T-helper 17 cell (primary cell): ENCODE data around the gene CAPN15. TPM values are rescaled to one million over a fixed set of nuclear protein-coding genes. Genes with fewer than 3 reads are reported as not detected.
"Not testable (repeated sequence)": the region's sequence is repeated elsewhere in the genome, so short reads cannot be mapped to it uniquely, and the experiment has no call there.

ENCODE experiments used
- ATAC-seq: fragments of 150-1000 bp; cut with Tn5 transposase; 2 replicates; pipeline ENCODE4 v1.10.0; 2021; ENCODE audit warnings: mild to moderate bottlenecking, moderate library complexity
- DNase-seq, 3 donors: peaks; one replicate each; pipeline versions ENCODE4 v3.0.0 to v3.0.0-alpha.2; 2020 to 2021
- H3K9me3 ChIP-seq: one replicate; pipeline ENCODE4 v1.7.0; 2013; ENCODE audit warnings: low read length, mild to moderate bottlenecking; ENCODE audit not compliant: control insufficient read depth, poor library complexity, severe bottlenecking
- H3K27ac Mint-ChIP-seq: one replicate; pipeline ENCODE4 v1.8.0; 2022; ENCODE audit warnings: mild to moderate bottlenecking, moderate library complexity, mixed read lengths
- H3K27me3 Mint-ChIP-seq: one replicate; pipeline ENCODE4 v1.8.0; 2022; ENCODE audit warnings: mixed read lengths
- H3K36me3 Mint-ChIP-seq: one replicate; pipeline ENCODE4 v1.8.0; 2022; ENCODE audit warnings: low read depth, mixed read lengths
- H3K4me1 Mint-ChIP-seq: one replicate; pipeline ENCODE4 v1.8.0; 2022; ENCODE audit warnings: mild to moderate bottlenecking, mixed read lengths
- H3K4me3 Mint-ChIP-seq: one replicate; pipeline ENCODE4 v1.8.0; 2022; ENCODE audit warnings: mild to moderate bottlenecking, moderate library complexity, mixed read lengths
- total RNA-seq, 4 donors: library from RNA in 2 of 4; stranded (reverse) in 2 of 4; gene quantifications; one replicate each; pipeline ENCODE4 v1.2.3 and lab custom pipeline; 2022 to 2026

Gene CAPN15
- total RNA-seq (10 to 100 TPM; 63.9 to 71.0 TPM), total RNA-seq (lab: John Stamatoyannopoulos, UW) (75.1 to 88.9 reads per million in 2 donors)

DNA sequence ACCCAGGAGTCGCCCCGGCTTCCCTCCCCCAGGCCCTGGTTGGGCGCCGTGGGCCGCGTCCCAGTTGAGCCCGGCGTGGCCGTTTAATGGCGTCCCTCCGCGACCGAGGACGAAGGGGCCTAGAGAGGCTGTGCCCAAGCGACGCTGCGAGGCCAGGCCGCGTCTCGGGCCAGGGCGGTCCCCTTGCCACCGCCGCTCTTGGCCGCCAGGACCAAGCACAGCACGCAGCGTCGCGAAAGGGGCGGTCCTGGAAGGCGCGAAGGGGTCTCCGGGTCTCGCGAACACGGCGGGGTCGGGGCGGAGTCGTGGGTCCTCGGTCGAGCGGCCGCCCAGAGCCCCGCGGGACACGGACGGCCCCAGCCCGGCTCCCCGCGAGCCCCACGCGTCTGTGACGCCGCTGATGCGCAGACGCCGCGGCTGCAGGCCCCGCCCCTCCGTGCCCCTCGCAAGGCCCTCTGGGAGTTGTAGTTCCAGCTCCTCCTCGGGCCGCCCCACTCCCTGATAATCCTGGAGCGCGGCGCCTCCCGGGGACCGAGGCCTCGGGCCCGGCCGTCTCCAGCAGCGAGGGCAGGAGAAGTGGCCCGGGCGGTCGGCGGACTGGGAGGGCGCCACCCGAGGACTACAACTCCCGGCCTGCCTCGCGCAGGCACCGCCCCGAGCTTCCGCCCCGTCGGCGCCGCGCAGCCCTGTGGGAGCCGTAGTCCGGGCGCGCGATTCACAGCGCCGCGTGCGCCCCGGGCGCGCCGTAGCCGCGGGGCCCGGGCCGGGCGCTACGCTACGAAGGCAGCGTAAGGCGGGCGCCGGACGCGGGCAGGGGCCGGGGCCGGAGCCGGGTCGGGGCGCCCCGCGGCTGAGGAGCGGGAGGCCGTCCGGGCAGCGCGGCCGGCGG, at the start of gene CAPN15:
Gene CAPN15 (plus strand): TSS at position 698 of the 889 bp plus-strand sequence. CDS start 19,127 bp downstream, outside the sequence.
- Mint-ChIP-seq H3K27me3 (no peaks in the 10 kb centered on the region), H3K27ac (peak within 1 kb of the TSS; percentile 93), H3K4me3 (peak within 1 kb of the TSS; percentile 94), H3K4me1 (peaks cover 23% of the 10 kb centered on the region), H3K36me3 (no peaks in the 10 kb centered on the region)
- peak; percentile 89 for ATAC-seq
- peak; percentile 81 to 83 (median 82) for DNase-seq
- H3K9me3 ChIP-seq: no peaks in the 10 kb centered on the region

DNA sequence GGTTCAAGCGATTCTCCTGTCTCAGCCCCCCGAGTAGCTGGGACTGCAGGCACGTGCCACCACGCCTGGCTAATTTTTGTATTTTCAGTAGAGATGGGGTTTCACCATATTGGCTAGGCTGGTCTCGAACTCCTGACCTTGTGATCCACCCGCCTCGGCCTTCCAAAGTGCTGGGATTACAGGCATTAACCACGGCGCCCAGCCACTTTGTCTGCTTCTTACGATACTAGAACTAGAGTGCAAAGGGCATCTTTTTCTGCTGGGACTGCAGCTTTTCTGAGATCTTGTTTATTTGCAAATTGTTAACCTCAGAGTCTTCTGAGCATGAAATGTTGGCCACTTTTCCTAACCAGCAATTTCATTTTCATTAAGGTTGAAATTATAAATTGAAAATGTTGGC, 49.2 kb upstream of the CAPN15 start:
- not testable (repeated sequence) for H3K9me3 ChIP-seq, H3K27me3 Mint-ChIP-seq, DNase-seq, ATAC-seq, H3K4me1 Mint-ChIP-seq, H3K36me3 Mint-ChIP-seq, H3K4me3 Mint-ChIP-seq
- peak overlapping the region; percentile 21 for H3K27ac Mint-ChIP-seq

DNA sequence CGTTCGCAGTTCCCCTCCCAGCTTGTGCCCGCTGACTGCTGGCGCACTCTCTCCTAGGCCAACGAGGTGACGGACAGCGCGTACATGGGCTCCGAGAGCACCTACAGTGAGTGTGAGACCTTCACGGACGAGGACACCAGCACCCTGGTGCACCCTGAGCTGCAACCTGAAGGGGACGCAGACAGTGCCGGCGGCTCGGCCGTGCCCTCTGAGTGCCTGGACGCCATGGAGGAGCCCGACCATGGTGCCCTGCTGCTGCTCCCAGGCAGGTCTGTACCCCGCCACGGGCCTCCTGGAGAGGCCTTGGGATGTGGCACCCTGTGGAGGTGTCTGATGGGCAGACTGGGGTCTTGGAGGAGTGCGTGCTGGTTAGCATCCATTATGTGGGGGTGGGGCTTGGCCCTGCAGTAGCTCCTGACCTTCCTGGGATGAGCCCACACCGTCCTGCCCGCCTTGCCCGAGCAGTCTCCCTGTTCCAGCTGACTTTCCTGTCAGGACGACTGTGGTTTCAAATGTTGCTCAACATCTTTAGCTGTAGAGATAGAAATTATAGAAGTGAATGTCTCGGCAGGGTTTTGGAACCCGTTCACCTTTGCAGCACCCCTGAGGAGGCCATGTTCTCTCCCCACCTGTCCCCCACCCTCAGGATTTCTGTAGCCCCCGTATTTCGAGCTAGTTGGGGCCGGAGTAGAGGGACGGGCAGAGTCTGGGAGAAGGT, 44.9 kb upstream of the CAPN15 start:
- Mint-ChIP-seq H3K4me3 (no peak overlapping the region), H3K4me1 (peaks cover 2% of the 10 kb centered on the region), H3K27me3 (no peaks in the 10 kb centered on the region), H3K27ac (no peak overlapping the region), H3K36me3 (no peaks in the 10 kb centered on the region)
- ATAC-seq: no peak
- no peak for DNase-seq
- H3K9me3 ChIP-seq: no peaks in the 10 kb centered on the region

DNA sequence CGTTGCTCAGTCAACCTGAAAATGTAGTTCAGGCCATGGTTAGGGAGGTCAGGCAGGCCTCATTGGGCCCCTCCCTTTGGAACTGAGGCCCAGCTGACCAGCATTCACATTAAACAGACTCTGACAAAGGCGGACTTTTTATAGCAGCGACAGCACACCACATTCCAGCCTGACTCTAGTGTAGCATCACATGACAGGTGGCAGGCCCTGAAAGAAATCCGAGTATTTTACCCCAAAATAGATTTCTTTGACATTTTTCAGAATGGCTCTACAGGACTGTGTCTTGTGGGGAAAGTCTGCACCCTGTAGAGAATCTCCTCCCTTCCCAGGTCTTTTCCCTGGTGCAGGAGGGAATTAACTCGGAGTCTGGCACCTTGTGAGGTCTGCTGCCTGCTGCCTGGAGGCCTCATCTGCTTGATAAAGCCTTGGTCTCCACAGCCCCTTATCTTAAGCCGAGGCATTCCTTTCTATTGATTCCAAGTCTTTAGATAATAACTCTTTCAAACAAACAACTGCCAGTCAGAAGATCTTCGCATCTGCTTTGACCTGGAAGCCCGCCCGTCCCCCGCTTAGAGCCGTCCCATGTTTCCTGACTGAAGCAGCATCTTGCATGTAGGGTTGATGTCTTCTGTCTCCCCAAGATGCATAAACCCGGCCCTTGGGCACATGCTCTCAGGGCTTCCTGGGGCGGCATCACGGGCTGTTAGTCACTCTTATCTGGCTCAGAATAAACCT, 44.0 kb upstream of the CAPN15 start:
- Mint-ChIP-seq H3K27me3 (no peaks in the 10 kb centered on the region), H3K4me1 (peaks cover 4% of the 10 kb centered on the region), H3K27ac (no peak overlapping the region), H3K4me3 (no peak overlapping the region), H3K36me3 (peaks cover 2% of the 10 kb centered on the region)
- ATAC-seq (no peak), DNase-seq (no peak)
- no peaks in the 10 kb centered on the region for H3K9me3 ChIP-seq

DNA sequence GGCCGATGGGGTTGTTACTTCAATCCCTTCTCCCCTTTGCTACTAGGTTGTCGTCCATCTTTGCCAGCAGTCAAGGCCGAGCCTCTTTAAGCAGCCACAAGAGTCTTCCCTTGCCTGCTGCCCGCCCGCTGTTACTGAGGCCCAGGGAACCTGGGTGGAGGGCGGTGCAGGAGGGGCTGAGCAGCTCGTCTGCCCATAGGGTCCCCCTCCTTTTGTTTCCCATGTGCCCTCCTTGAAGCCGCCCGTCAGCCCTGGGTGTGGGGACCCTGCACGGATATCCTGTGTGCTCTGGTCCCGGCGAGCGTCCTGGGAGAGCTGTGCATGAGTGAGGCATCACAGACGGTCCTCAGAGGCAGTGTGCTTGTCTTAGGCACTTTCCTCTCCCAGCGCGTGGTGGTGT, 37.9 kb upstream of the CAPN15 start:
- no peak overlapping the region for H3K27ac Mint-ChIP-seq
- DNase-seq (no peak), ATAC-seq (no peak)
- no peak overlapping the region for H3K4me3 Mint-ChIP-seq
- peaks cover 2% of the 10 kb centered on the region for H3K36me3 Mint-ChIP-seq
- no peaks in the 10 kb centered on the region for H3K9me3 ChIP-seq
- H3K4me1 Mint-ChIP-seq: peaks cover 4% of the 10 kb centered on the region
- H3K27me3 Mint-ChIP-seq: no peaks in the 10 kb centered on the region

DNA sequence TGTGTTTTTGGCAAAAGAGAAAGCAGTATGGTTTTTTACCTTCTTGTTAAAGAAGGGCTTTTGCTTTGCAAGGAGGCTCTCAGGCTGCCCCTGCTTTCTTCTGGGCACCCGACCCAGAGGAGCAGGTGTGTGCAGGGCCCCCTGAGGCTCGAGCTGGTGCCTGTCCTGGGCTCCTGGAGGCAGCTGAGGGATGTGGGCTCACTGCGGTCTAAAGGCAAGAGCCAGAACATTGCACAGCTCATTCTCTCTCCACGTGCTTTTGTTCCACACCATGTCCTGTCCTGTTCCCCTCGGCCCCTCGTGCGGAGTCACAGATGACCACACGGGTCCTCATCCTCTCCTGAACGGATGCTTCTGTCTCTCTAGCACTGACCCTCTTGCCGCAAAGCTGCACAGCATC, 36.7 kb upstream of the CAPN15 start:
- Mint-ChIP-seq H3K27ac (no peak overlapping the region), H3K4me1 (peaks cover 4% of the 10 kb centered on the region), H3K27me3 (no peaks in the 10 kb centered on the region), H3K36me3 (peaks cover 2% of the 10 kb centered on the region), H3K4me3 (no peak overlapping the region)
- DNase-seq (no peak), ATAC-seq (no peak)
- no peaks in the 10 kb centered on the region for H3K9me3 ChIP-seq

DNA sequence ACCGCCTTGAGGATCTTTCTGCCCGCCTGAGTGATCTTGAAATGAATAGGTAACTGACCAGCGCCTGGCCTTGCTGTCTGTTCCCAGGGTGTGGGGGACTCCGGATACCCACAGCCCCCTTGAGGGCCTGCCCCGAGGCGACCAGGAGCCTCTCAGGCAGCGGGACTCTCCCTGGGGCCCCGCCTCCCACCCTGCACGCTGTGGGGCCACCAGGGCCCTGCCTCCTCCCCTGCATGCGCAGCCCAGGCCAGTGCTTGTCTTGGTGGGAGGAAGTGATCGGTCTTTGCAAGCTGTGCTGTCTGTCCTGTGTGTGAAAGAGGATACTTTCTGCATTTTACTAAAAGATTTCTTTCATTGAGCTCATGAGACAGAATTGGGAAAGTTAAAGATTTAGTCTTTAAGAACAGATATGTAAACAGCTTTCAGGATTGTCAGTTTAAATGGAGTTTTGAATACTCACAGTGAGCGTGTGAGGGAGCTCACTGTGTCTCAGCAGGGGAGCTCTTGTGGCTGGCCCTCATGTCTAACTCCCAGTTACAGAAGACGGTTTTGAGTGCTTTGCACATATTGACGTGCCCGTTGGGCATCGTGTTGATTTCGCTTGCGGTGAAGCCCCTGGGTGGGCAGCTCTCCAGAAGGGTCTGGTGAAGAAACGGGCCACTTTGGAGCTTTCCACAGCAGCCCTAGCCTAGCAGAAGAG, 36.1 kb upstream of the CAPN15 start:
- Mint-ChIP-seq H3K36me3 (peaks cover 2% of the 10 kb centered on the region), H3K27me3 (no peaks in the 10 kb centered on the region), H3K4me1 (peaks cover 4% of the 10 kb centered on the region), H3K4me3 (no peak overlapping the region), H3K27ac (no peak overlapping the region)
- DNase-seq: no peak
- H3K9me3 ChIP-seq: no peaks in the 10 kb centered on the region
- ATAC-seq: no peak

DNA sequence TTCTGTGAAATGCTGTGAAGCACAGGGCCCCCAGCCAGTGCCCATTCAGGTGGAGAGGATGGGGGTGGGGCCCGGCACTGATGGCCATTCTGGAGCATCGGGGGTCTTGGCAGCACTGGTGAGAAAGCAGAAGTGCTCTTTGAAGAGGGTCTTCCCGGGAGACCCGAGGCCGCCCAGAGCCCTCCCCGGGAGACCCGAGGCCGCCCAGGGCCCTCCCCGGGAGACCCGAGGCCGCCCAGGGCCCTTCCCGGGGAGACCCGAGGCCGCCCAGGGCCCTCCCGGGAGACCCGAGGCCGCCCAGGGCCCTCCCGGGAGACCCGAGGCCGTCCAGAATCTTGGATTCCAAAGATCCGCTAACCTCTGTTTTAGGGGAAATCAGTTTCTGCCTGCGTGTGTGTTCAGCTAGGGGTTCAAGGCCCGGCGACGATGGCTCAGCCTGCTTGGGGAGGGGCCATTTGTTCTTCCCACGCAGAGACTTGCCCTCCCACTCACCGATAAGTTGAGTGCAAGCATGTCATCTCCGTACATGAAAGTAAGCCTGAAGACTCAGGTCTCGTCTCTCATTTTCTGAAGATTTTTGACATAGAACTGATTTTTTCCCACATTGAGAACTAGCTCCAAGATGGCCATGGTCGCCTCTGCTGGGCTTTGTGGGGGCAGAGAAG, 35.2 kb upstream of the CAPN15 start:
- H3K4me1 Mint-ChIP-seq: peaks cover 4% of the 10 kb centered on the region
- DNase-seq (peak in 1 of 3 donors; percentile 12), ATAC-seq (no peak)
- H3K4me3 Mint-ChIP-seq: no peak overlapping the region
- peaks cover 2% of the 10 kb centered on the region for H3K36me3 Mint-ChIP-seq
- H3K27me3 Mint-ChIP-seq: no peaks in the 10 kb centered on the region
- no peak overlapping the region for H3K27ac Mint-ChIP-seq
- H3K9me3 ChIP-seq: no peaks in the 10 kb centered on the region

DNA sequence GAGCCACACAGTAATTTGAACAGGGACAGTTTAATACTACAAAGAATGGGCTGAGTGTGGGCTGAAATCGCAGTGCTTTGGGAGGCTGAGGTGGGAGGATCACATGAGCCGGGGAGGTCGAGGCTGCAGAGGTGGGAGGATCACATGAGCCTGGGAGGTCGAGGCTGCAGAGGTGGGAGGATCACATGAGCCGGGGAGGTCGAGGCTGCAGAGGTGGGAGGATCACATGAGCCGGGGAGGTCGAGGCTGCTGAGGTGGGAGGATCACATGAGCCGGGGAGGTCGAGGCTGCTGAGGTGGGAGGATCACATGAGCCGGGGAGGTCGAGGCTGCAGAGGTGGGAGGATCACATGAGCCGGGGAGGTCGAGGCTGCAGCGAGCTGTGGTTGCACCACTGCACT, 32.8 kb upstream of the CAPN15 start:
- ATAC-seq, H3K36me3 Mint-ChIP-seq, DNase-seq: not testable (repeated sequence)

DNA sequence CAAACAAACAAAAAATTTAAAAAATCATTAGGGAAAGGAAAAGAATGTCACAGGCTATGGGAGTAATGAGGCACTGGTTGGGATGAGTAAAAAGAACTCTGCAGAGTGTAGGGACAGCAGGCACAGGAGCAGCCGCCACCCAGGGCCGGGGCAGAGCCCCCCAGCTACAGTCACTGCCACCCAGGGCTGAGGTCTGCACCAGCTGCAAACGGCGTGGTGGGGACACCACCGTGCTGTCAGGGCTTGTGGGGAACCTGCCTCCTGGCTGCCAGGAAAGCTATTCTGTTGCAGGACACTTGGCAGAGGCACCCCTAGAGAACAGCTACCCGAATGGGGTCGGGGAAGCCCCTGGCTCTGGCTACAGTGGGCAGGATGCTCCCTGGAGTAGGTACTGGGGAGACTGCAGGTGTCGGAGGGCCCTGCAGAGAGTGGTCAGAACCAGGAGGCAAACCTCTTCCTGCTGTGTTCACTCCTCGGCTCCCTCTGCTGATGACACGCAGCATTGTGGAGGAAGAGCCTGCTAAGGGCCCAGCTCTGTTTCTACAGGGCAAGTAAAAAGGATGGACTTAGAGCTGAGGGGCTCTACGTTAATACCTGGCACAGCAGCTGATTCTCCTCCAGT, 32.3 kb upstream of the CAPN15 start:
- H3K4me3 Mint-ChIP-seq: no peak overlapping the region

More for the DNA sequence above, 32.8 kb upstream of the CAPN15 start:
- H3K27me3 Mint-ChIP-seq, H3K4me3 Mint-ChIP-seq, H3K9me3 ChIP-seq, H3K27ac Mint-ChIP-seq, H3K4me1 Mint-ChIP-seq: not testable (repeated sequence)

DNA sequence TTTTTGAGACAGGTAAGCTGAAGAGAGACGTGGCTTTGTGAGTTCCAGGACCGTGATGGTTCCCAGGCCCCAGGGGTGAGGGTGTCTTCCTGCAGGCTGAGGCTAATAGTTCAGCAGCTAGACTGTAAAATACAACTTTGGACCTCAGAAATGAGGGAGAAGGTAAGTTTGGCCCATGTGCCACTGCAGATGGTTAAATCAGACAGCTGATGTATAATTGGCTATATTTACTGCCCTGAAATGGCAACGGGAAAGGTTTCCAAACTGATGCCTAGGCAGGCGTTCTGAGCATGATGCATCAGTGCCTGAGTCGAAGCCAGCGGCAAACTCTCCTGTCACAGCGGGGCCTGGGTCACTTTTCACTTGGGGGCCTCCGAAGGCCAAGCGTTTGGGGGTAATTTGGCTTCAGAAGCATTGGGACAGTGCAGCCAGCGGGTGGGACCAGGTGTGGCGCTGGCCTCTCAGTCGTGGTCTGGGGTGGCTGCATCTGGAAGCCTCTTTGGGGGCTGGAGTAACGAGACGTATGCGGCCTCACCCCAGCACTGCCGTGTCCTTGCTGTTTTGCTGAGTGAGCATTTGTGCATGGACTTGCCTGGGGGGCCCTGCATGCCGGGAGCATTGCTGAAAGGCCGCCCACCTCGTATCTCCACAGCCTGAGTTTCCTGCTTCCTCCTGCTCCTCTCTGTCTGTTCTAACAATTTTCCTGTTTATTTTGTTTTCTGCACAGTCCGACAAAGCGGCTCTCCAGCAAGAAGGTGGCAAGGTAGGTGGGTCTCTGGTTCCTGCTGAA, 31.2 kb upstream of the CAPN15 start:
- peaks cover 2% of the 10 kb centered on the region for H3K4me1 Mint-ChIP-seq
- H3K4me3 Mint-ChIP-seq: no peak overlapping the region
- H3K27me3 Mint-ChIP-seq: no peaks in the 10 kb centered on the region
- no peaks in the 10 kb centered on the region for H3K9me3 ChIP-seq
- H3K27ac Mint-ChIP-seq: peak overlapping the region; percentile 43
- DNase-seq (no peak), ATAC-seq (no peak)
- no peaks in the 10 kb centered on the region for H3K36me3 Mint-ChIP-seq

More for the DNA sequence above, 32.3 kb upstream of the CAPN15 start:
- DNase-seq (no peak), ATAC-seq (peak; percentile 27)
- H3K9me3 ChIP-seq: no peaks in the 10 kb centered on the region
- Mint-ChIP-seq H3K27ac (no peak overlapping the region), H3K4me1 (peaks cover 2% of the 10 kb centered on the region), H3K27me3 (no peaks in the 10 kb centered on the region), H3K36me3 (no peaks in the 10 kb centered on the region)
